Mucosa of rectum (tissue), 2 donors: ENCODE measurements around the gene CDC20B.

ENCODE experiments used
- H3K27ac ChIP-seq, 2 donors: one replicate each; pipeline ENCODE4 v1.7.0; 2013; ENCODE audit warnings: inconsistent platforms in 2 of 2, low read depth in 2 of 2, low read length in 2 of 2
- H3K27me3 ChIP-seq, 2 donors: one replicate each; pipeline ENCODE4 v1.7.0; 2013; ENCODE audit warnings: low read length in 2 of 2; ENCODE audit not compliant: control insufficient read depth in 2 of 2, insufficient read depth in 2 of 2
- H3K36me3 ChIP-seq, 2 donors: one replicate each; pipeline ENCODE4 v1.7.0; 2013; ENCODE audit warnings: low read length in 2 of 2; ENCODE audit not compliant: control insufficient read depth in 2 of 2, insufficient read depth in 2 of 2
- H3K4me1 ChIP-seq, 2 donors: one replicate each; pipeline ENCODE4 v1.7.0; 2013; ENCODE audit warnings: low read length in 2 of 2, mild to moderate bottlenecking in 1 of 2; ENCODE audit not compliant: control insufficient read depth in 2 of 2, insufficient read depth in 2 of 2
- H3K4me3 ChIP-seq, 2 donors: one replicate each; pipeline ENCODE4 v1.7.0; 2013; ENCODE audit warnings: low read length in 2 of 2
- H3K9ac ChIP-seq, 2 donors: one replicate each; pipeline ENCODE4 v1.7.0; 2013; ENCODE audit warnings: low read length in 2 of 2, low read depth in 1 of 2, mild to moderate bottlenecking in 1 of 2
- H3K9me3 ChIP-seq, 2 donors: one replicate each; pipeline ENCODE4 v1.7.0; 2013; ENCODE audit warnings: low read length in 2 of 2; ENCODE audit not compliant: control insufficient read depth in 2 of 2
- donor health status: healthy.
- donor health status: Normal muscosa, but diverticular disease.

Gene CDC20B, protein sequence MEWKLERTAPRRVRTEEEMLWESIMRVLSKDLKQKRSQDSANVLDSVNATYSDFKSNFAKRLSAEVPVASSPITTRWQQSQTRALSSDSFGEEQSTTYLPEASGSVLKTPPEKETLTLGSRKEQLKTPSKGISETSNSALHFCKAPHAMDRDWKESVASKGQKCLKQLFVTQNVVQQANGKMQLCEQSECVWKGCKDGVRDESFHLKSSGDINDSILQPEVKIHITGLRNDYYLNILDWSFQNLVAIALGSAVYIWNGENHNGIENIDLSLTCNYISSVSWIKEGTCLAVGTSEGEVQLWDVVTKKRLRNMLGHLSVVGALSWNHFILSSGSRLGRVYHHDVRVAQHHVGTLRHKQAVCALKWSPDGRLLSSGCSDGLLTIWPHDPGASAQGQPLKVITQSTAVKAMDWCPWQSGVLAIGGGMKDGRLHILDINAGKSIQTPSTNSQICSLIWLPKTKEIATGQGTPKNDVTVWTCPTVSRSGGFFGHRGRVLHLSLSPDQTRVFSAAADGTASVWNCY

GRCh38 chr5:55172937-55173686 is at the start of gene CDC20B:
CDC20B (minus strand) TSS chr5:55173177; CDS start chr5:55173000, 177 bp downstream.
- H3K27me3 ChIP-seq, result peaks cover 28 to 33% of the 10 kb centered on the region in 2 donors
- peaks cover 20% of the 10 kb centered on the region in 2 donors for H3K4me1 ChIP-seq
- peak within 1 kb of the TSS; percentile 18 to 28 for H3K9ac ChIP-seq
- no peaks in the 10 kb centered on the region for H3K9me3 ChIP-seq
- H3K4me3 ChIP-seq, result peak within 1 kb of the TSS; percentile 64 to 75
- H3K36me3 ChIP-seq, result no peaks in the 10 kb centered on the region
- no peak within 1 kb of the TSS for H3K27ac ChIP-seq

GRCh38 chr5:55222092-55222984 is 49.4 kb upstream of the CDC20B start:
- Histone ChIP-seq H3K4me1 (peaks cover 7 to 13% of the 10 kb centered on the region in 2 donors), H3K9ac (peak overlapping the region in 1 of 2 donors; percentile 14), H3K27ac (no peak overlapping the region), H3K27me3 (peaks cover 66% of the 10 kb centered on the region in 2 donors), H3K36me3 (no peaks in the 10 kb centered on the region), H3K4me3 (peak overlapping the region in 1 of 2 donors; percentile 3), H3K9me3 (no peaks in the 10 kb centered on the region)

DNA sequence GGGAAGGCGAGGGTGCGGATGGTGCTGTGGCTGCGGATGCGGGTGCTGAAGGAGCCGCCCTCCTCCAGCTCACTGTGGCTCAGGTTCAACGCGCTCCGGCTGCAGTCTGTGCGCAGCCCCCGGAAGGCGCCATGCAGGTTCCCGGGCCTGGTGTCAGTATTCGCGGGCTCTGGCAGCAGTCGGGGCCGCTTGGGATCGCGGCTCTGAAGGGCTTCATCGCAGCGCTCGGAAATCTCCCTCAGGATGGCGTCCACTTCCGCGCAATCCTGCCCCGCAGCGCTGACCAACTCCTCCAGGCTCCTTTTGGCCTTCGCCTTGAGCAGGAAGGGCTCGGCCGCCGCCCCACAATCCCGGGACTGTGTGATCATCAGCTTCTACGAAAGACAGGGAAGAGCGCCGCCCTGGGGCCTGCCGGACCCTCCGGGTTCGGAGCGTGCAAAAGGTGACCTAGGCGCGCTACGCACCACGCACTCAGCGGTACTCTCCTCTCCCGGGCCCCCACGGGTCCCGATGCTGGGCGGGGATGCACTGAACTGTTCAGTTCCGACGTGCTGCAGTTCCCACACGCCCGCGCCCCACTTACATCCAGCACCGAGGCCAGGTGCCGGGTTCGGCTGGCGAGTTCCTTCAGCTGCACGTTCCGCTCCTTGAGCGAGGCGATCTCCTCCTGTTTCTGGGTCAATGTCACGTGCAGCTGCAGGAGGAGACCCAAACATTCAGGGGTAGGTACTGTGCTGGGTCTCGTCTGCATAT is 47.6 kb upstream of the CDC20B start:
- Histone ChIP-seq H3K4me3 (peak overlapping the region; percentile 41 to 67), H3K27me3 (peaks cover 51 to 54% of the 10 kb centered on the region in 2 donors), H3K36me3 (no peaks in the 10 kb centered on the region), H3K9me3 (no peaks in the 10 kb centered on the region), H3K4me1 (peaks cover 0 to 4% of the 10 kb centered on the region in 2 donors), H3K9ac (peak overlapping the region in 1 of 2 donors; percentile 20), H3K27ac (no peak overlapping the region)

DNA sequence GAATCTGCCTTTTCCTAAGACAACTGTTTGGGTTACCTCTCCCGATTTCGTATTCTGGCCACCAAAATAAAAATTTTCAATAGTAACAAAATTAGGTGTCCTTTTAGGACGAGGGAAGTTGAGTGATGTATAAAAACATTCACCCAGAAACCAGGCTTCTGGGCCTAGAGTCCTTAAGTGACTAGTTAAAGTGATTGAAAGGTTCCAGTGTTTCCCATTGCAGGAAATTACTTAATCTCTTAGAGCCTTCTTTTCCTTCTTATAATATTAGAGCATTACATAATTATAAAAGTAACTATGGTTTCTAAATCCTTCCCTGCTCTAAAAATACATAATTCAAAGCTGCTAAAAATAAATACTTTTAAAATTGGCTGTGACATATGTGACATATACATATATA is 46.8 kb upstream of the CDC20B start:
- H3K36me3 ChIP-seq, result no peaks in the 10 kb centered on the region
- peaks cover 42 to 46% of the 10 kb centered on the region in 2 donors for H3K27me3 ChIP-seq
- H3K9me3 ChIP-seq, result no peaks in the 10 kb centered on the region
- H3K4me3 ChIP-seq, result no peak overlapping the region
- H3K27ac ChIP-seq, result no peak overlapping the region
- peaks cover 0 to 4% of the 10 kb centered on the region in 2 donors for H3K4me1 ChIP-seq
- H3K9ac ChIP-seq, result no peak overlapping the region

DNA sequence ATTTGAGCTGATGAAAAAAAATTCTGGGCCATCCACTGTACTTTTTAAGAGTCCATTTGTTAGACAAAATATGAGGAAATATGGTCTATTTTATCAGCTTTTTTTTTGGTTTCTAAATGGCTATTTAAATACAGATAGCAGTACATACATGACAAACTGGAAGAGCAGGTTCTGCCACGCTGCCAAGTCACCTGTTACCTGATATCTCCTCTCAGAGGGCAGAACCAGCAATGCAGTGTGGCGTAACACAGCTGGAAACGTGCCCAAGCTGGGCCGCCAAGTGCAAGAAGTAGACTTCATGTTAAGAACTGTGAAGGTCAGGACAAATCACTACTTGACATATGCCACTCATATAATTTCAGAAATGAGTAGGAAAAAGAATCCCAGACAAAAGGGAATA is 46.0 kb upstream of the CDC20B start:
- Histone ChIP-seq H3K9me3 (no peaks in the 10 kb centered on the region), H3K27ac (no peak overlapping the region), H3K27me3 (peaks cover 35 to 39% of the 10 kb centered on the region in 2 donors), H3K36me3 (no peaks in the 10 kb centered on the region), H3K9ac (no peak overlapping the region), H3K4me3 (no peak overlapping the region), H3K4me1 (peaks cover 0 to 4% of the 10 kb centered on the region in 2 donors)

DNA sequence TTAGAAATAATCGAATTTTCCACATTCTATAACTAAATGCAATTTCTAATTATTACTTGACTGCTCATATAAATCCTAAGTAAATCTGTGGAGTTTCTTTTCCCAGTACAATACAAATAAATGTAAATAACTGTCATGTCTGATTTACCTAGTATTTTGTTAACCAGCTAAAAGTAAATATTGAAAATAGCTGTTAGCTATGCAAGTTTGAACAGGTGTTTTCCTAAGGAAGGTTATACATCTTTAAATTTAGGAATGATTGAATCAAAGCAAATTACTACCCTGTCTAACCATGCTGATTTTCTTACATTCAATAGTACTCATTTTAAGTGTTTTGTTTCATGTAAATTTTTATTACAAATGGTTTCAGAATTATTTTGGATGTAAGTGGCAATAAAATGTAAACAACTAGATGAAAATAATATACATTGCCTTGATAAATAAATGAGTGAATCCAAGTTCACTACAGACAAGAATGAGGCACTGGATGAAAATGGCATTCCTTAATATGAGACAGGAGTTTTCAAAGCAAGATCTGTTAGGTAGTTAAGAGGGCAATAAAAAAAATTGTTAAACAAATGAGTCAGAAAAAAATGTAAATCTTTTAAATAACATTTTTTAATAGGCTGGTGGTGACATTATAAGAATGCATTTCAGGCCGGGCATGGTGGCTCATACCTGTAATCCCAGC is 38.4 kb upstream of the CDC20B start:
- Histone ChIP-seq H3K27me3 (no peaks in the 10 kb centered on the region), H3K4me3 (no peak overlapping the region), H3K4me1 (no peaks in the 10 kb centered on the region), H3K9ac (no peak overlapping the region), H3K27ac (no peak overlapping the region), H3K9me3 (no peaks in the 10 kb centered on the region), H3K36me3 (no peaks in the 10 kb centered on the region)

DNA sequence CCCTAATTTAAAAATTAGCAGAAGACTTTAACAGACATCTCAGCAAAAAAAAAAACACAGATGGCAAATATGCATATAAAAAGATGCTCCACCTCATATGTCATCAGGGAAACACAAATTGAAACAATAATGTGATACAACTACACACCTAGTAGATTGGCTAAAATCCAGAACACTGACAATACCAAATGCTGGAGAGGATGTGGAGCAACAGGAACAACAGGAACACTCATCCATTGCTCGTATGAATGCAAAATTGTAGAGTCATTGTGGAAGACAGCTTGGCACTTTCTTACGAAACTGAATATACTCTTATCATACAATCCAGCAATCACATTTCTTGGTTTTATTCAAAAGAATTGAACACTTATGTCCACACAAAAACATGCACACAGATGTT is 32.0 kb upstream of the CDC20B start:
- no peak overlapping the region for H3K27ac ChIP-seq

GRCh38 chr5:55191165-55191564 is 18.2 kb upstream of the CDC20B start:
- no peaks in the 10 kb centered on the region for H3K4me1 ChIP-seq
- no peak overlapping the region for H3K4me3 ChIP-seq
- H3K27ac ChIP-seq, result no peak overlapping the region
- no peaks in the 10 kb centered on the region for H3K9me3 ChIP-seq
- no peaks in the 10 kb centered on the region for H3K36me3 ChIP-seq
- no peak overlapping the region for H3K9ac ChIP-seq
- H3K27me3 ChIP-seq, result peaks cover 13 to 23% of the 10 kb centered on the region in 2 donors

More for the DNA sequence above, 32.0 kb upstream of the CDC20B start:
- H3K4me3 ChIP-seq, result no peak overlapping the region
- H3K9me3 ChIP-seq, result no peaks in the 10 kb centered on the region
- H3K4me1 ChIP-seq, result no peaks in the 10 kb centered on the region
- peaks cover 0 to 1% of the 10 kb centered on the region in 2 donors for H3K27me3 ChIP-seq
- H3K36me3 ChIP-seq, result no peaks in the 10 kb centered on the region
- no peak overlapping the region for H3K9ac ChIP-seq
